Measurements from ENCODE around the gene CTSE.

DNA sequence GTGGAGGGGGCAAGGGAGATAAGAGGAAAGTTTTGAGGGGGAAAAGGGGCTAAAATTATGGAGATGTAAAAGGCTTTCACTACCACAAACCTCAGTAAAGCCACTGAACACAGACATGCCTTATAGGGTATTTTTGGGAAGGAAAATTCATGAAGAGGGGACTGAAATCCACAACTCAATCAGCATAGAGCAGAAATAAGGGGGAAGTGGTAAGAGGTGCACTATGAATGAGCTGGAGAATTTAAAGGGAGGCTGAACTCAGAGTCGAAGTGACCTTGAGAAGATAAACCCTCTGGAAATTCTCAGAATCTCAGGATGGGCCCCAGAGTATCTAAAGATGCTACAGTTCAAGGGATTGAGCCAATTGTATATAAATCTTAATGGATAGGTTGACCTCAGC lies 44.6 kb upstream of the CTSE start:
- TF ChIP-seq, protein P1, sequence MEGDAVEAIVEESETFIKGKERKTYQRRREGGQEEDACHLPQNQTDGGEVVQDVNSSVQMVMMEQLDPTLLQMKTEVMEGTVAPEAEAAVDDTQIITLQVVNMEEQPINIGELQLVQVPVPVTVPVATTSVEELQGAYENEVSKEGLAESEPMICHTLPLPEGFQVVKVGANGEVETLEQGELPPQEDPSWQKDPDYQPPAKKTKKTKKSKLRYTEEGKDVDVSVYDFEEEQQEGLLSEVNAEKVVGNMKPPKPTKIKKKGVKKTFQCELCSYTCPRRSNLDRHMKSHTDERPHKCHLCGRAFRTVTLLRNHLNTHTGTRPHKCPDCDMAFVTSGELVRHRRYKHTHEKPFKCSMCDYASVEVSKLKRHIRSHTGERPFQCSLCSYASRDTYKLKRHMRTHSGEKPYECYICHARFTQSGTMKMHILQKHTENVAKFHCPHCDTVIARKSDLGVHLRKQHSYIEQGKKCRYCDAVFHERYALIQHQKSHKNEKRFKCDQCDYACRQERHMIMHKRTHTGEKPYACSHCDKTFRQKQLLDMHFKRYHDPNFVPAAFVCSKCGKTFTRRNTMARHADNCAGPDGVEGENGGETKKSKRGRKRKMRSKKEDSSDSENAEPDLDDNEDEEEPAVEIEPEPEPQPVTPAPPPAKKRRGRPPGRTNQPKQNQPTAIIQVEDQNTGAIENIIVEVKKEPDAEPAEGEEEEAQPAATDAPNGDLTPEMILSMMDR (IDR thresholded peaks at IDR 0.05), result no peak
- no peak for TF ChIP-seq POLR2A (IDR thresholded peaks at IDR 0.05)
- no peak for TF ChIP-seq POLR2AphosphoS5 (IDR thresholded peaks at IDR 0.05)

Data from stomach (tissue), 4 donors.